A549 treated with CpdA at 1 μM for 4 hours (cell line): Measurements from ENCODE around the gene EPB42. TPM values are rescaled to one million over a fixed set of nuclear protein-coding genes. Genes with fewer than 3 reads are reported as not detected.

Experiments used
- total RNA-seq: library from RNA; stranded (reverse); fragments of 200-300 nt; extraction: Qiagen RNA extraction; gene quantifications from 5 replicates; pipeline ENCODE4 v1.2.3, GENCODE V29; 2022; ENCODE audit warnings: low read depth

EPB42 gene
- total RNA-seq = not detected in 5 replicates

GRCh38 chr15:43220991-43221403 is at the start of gene EPB42:
EPB42 (minus strand) TSS chr15:43221018; CDS start chr15:43220825, 193 bp downstream.

GRCh38 chr15:43266834-43267233 is 46.0 kb upstream of the EPB42 start, which contains the start of gene TGM5:
TGM5 (minus strand) TSS chr15:43266928; CDS start chr15:43266849, 79 bp downstream.

GRCh38 chr15:43185157-43186002 is 35.4 kb downstream of the EPB42 start, which contains the start of gene CCNDBP1:
CCNDBP1 (plus strand) TSS chr15:43185403; CDS start chr15:43185499, 96 bp downstream.

Other genes starting within 250 kb of the EPB42 start
- 3.1 to 5.4 TPM (median 4.3 TPM) in 5 replicates for gene UBR1, start 115.0 kb downstream of the EPB42 start, total RNA-seq
- 7.9 to 9.2 TPM (median 8.4 TPM) in 5 replicates for gene TMEM62, start 87.4 kb downstream of the EPB42 start, total RNA-seq
- gene CCNDBP1, start 35.6 kb downstream of the EPB42 start, total RNA-seq = 23.2 to 28.2 TPM (median 26.7 TPM) in 5 replicates
- not detected in 5 replicates for gene TGM5, start 45.9 kb upstream of the EPB42 start, total RNA-seq
- gene TGM7, start 81.2 kb upstream of the EPB42 start, total RNA-seq = not detected in 5 replicates
- gene LCMT2, start 109.6 kb upstream of the EPB42 start, total RNA-seq = 6.3 to 8.6 TPM (median 7.6 TPM) in 5 replicates
- gene ZSCAN29, start 150.0 kb upstream of the EPB42 start, total RNA-seq = 9.2 to 11.1 TPM (median 10.1 TPM) in 5 replicates
- 5.2 to 6.9 TPM (median 6.5 TPM) in 5 replicates for gene TUBGCP4, start 150.1 kb upstream of the EPB42 start, total RNA-seq